Fibroblast of the aortic adventitia (primary cell): ENCODE measurements around the gene SPACA5. TPM values are rescaled to one million over a fixed set of nuclear protein-coding genes. Genes with fewer than 3 reads are reported as not detected.
"Not testable (repeated sequence)": the region's sequence is repeated elsewhere in the genome, so short reads cannot be mapped to it uniquely, and the experiment has no call there.

Source experiments
- DNase-seq: peaks from one replicate; pipeline ENCODE4 v3.0.0-alpha.2; 2010; ENCODE audit warnings: low read depth
- H3K4me3 ChIP-seq: 2 replicates; pipeline ENCODE4 v1.5.1; 2011; ENCODE audit warnings: low read depth, mild to moderate bottlenecking, control low read depth, low read length, moderate library complexity
- CTCF ChIP-seq: IDR thresholded peaks from 2 replicates; pipeline ENCODE4 v1.5.1; 2011; ENCODE audit warnings: mild to moderate bottlenecking, low read length, control low read depth, inconsistent platforms; ENCODE audit not compliant: insufficient read depth
- total RNA-seq: library from RNA; depleted of rRNA; stranded (reverse); fragments of >200 nt; gene quantifications from 2 replicates; pipeline ENCODE4 v1.2.3, GENCODE V29; 2012; ENCODE audit warnings: low replicate concordance

The SPACA5 gene
- total RNA-seq, 1 donor: not detected

- DNase-seq: peak; percentile 72
- H3K4me3 ChIP-seq: no peak overlapping the region
- peak; percentile 55 for TF ChIP-seq CTCF
Observed at GRCh38 chrX:48025561-48025960, 18.8 kb downstream of the SPACA5 start.

- not testable (repeated sequence) for DNase-seq, H3K4me3 ChIP-seq
Observed at GRCh38 chrX:48027545-48027944, 20.8 kb downstream of the SPACA5 start.

- no peak overlapping the region for H3K4me3 ChIP-seq
- no peak for TF ChIP-seq CTCF
- DNase-seq: no peak
Observed at GRCh38 chrX:48028091-48028490, 21.3 kb downstream of the SPACA5 start.

- H3K4me3 ChIP-seq: no peak overlapping the region
- TF ChIP-seq CTCF: no peak
- no peak for DNase-seq
Observed at GRCh38 chrX:48030237-48030636, 23.4 kb downstream of the SPACA5 start.

GRCh38 chrX:48030641-48031173, 23.9 kb downstream of the SPACA5 start:
- H3K4me3 ChIP-seq, DNase-seq: not testable (repeated sequence)

GRCh38 chrX:48035891-48036290, 29.1 kb downstream of the SPACA5 start:
- no peak overlapping the region for H3K4me3 ChIP-seq
- TF ChIP-seq CTCF: no peak
- DNase-seq: no peak

- TF ChIP-seq CTCF: no peak
- no peak for DNase-seq
- no peak overlapping the region for H3K4me3 ChIP-seq
Observed at GRCh38 chrX:48043056-48043455, 36.3 kb downstream of the SPACA5 start.

GRCh38 chrX:48045410-48046311, 38.9 kb downstream of the SPACA5 start:
- peak; percentile 95 for DNase-seq
- no peak for TF ChIP-seq CTCF
- no peak overlapping the region for H3K4me3 ChIP-seq
